NCI-H460 (cell line): Measurements from ENCODE around the gene HOXB1. TPM values are rescaled to one million over a fixed set of nuclear protein-coding genes. Genes with fewer than 3 reads are reported as not detected.

Source experiments
- DNase-seq: peaks from one replicate; pipeline ENCODE4 v3.0.0-alpha.2; 2016; ENCODE audit warnings: low read depth; ENCODE audit errors: extremely low read depth
- total RNA-seq: library from RNA; depleted of rRNA; stranded (reverse); fragments of >200 nt; shearing (Covaris generic); gene quantifications from 2 replicates; pipeline ENCODE4 v1.2.3, GENCODE V29; 2014

Gene HOXB1
- total RNA-seq, 1 experiment from 2014 or later = not detected

GRCh38 chr17:48555258-48556228 lies 24.7 kb upstream of the HOXB1 start:
- DNase-seq = no peak

- DNase-seq = no peak
Observed at GRCh38 chr17:48554412-48555257, 23.8 kb upstream of the HOXB1 start.

- DNase-seq = no peak
Observed at GRCh38 chr17:48553826-48554225, 23.0 kb upstream of the HOXB1 start.

- DNase-seq = no peak
Observed at GRCh38 chr17:48553190-48553547, 22.4 kb upstream of the HOXB1 start.

GRCh38 chr17:48552466-48553189 lies 21.8 kb upstream of the HOXB1 start:
- DNase-seq = no peak

GRCh38 chr17:48551596-48552465 lies 21.0 kb upstream of the HOXB1 start:
- DNase-seq = no peak

- no peak for DNase-seq
Observed at GRCh38 chr17:48551214-48551555, 20.4 kb upstream of the HOXB1 start.

GRCh38 chr17:48550502-48551213 lies 19.8 kb upstream of the HOXB1 start:
- DNase-seq = no peak

GRCh38 chr17:48549914-48550501 lies 19.2 kb upstream of the HOXB1 start:
- no peak for DNase-seq

- DNase-seq = no peak
Observed at GRCh38 chr17:48549281-48549630, 18.4 kb upstream of the HOXB1 start.

- DNase-seq = no peak
Observed at GRCh38 chr17:48548523-48549280, 17.9 kb upstream of the HOXB1 start.

- DNase-seq = no peak
Observed at GRCh38 chr17:48547808-48548522, 17.2 kb upstream of the HOXB1 start.

- DNase-seq = no peak
Observed at GRCh38 chr17:48546924-48547807, 16.4 kb upstream of the HOXB1 start.

- no peak for DNase-seq
Observed at GRCh38 chr17:48546137-48546923, 15.5 kb upstream of the HOXB1 start.

GRCh38 chr17:48545539-48545938 lies 14.7 kb upstream of the HOXB1 start:
- no peak for DNase-seq

- DNase-seq = no peak
Observed at GRCh38 chr17:48545022-48545375, 14.2 kb upstream of the HOXB1 start, which contains the start of gene HOXB2. Gene HOXB2, minus strand, starts transcription at chr17:48545109. Its CDS starts 198 bp downstream, at chr17:48544911.
